ENCODE measurements around the gene TXNRD1.

TXNRD1 gene

GRCh38 chr12:104344682-104345081, 129.1 kb downstream of the TXNRD1 start:
- ChIA-PET POLR2A (no interaction called here), CTCF (interaction anchor here (0.7 to 1.4 kb wide), 2 partner anchors 14 to 16 kb away, joined by 3 read pairs; no protein-coding TSS in a partner anchor)
- Histone ChIP-seq H3K27ac (ENCODE audit: insufficient read depth in 1 of 2, low read depth in 1 of 2, low read length in 2 of 2, poor library complexity in 1 of 2, severe bottlenecking in 2 of 2) (no peak overlapping the region), H3K27me3 (replicated peaks in 2 of 5; ENCODE audit: control insufficient read depth in 4 of 5, insufficient read depth in 5 of 5, low read length in 4 of 5) (no peaks in the 10 kb centered on the region), H3K4me1 (ENCODE audit: control extremely low read depth in 1 of 4, control insufficient read depth in 4 of 4, insufficient read depth in 4 of 4, low read length in 3 of 4) (no peaks in the 10 kb centered on the region), H3K36me3 (ENCODE audit: control insufficient read depth in 4 of 4, insufficient read depth in 4 of 4, low read length in 3 of 4) (peaks cover 32 to 80% (median 65%) of the 10 kb centered on the region in 4 experiments), H3K4me3 (ENCODE audit: control insufficient read depth in 1 of 7, extremely low read depth in 1 of 7, insufficient read depth in 4 of 7, low read depth in 2 of 7, low read length in 6 of 7) (no peak overlapping the region), H3K9me3 (ENCODE audit: control extremely low read depth in 1 of 5, control insufficient read depth in 4 of 5, insufficient read depth in 2 of 5, low read depth in 1 of 5, low read length in 4 of 5) (no peaks in the 10 kb centered on the region)
- WGBS (ENCODE audit: insufficient coverage): 100% methylated on average over 2 of the region's 2 CpGs
- DNase-seq: no peak

- Histone ChIP-seq H3K4me1 (ENCODE audit: control extremely low read depth in 1 of 4, control insufficient read depth in 4 of 4, insufficient read depth in 4 of 4, low read length in 3 of 4) (no peaks in the 10 kb centered on the region), H3K27me3 (replicated peaks in 2 of 5; ENCODE audit: control insufficient read depth in 4 of 5, insufficient read depth in 5 of 5, low read length in 4 of 5) (no peaks in the 10 kb centered on the region), H3K36me3 (ENCODE audit: control insufficient read depth in 4 of 4, insufficient read depth in 4 of 4, low read length in 3 of 4) (peaks cover 34 to 80% (median 65%) of the 10 kb centered on the region in 4 experiments), H3K27ac (ENCODE audit: insufficient read depth in 1 of 2, low read depth in 1 of 2, low read length in 2 of 2, poor library complexity in 1 of 2, severe bottlenecking in 2 of 2) (no peak overlapping the region), H3K9me3 (ENCODE audit: control extremely low read depth in 1 of 5, control insufficient read depth in 4 of 5, insufficient read depth in 2 of 5, low read depth in 1 of 5, low read length in 4 of 5) (no peaks in the 10 kb centered on the region), H3K4me3 (ENCODE audit: control insufficient read depth in 1 of 7, extremely low read depth in 1 of 7, insufficient read depth in 4 of 7, low read depth in 2 of 7, low read length in 6 of 7) (no peak overlapping the region)
- ChIA-PET POLR2A (no interaction called here), CTCF (interaction anchor here (1.4 kb wide), 1 partner anchor 13 kb away, joined by 3 read pairs; no protein-coding TSS in a partner anchor)
- WGBS (ENCODE audit: insufficient coverage): 100% methylated on average over 5 of the region's 7 CpGs
- DNase-seq: no peak
These were observed 129.9 kb downstream of the TXNRD1 start for GRCh38 chr12:104345234-104346066.

DNA sequence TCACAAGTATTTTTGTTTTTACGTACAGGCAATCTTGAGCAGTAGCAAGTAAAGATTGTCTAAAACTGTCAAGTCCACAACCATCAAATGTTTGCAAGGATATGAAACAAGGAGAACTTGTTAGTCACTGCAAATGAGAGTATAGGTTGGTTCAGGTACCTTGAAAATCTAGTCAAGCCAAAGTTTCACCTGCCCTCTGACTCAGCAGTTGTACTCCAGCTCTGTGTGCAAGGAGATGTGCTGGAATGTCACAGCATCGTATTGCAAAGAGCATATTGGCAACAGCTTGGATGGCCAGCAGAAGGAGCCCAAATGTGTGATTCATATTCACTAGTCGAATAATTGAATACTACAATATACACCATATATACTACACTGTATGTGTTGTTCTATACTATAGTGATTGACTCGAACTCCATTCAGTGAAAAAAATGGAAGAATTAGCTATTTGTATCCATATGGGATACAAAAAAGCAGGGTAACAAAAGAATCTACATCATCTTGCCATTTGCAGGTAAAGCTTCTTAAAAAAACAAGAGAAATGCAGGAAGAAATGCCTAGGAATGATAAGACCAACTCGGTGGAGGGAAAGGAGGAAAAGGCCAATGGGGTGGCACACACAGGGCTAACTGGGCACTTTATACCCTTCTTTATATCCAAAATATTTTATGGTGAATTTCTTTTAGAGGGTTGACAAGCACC, 131.9 kb downstream of the TXNRD1 start:
- Histone ChIP-seq H3K4me1 (ENCODE audit: control extremely low read depth in 1 of 4, control insufficient read depth in 4 of 4, insufficient read depth in 4 of 4, low read length in 3 of 4) (no peaks in the 10 kb centered on the region), H3K36me3 (ENCODE audit: control insufficient read depth in 4 of 4, insufficient read depth in 4 of 4, low read length in 3 of 4) (peaks cover 45 to 73% (median 62%) of the 10 kb centered on the region in 4 experiments), H3K9me3 (ENCODE audit: control extremely low read depth in 1 of 5, control insufficient read depth in 4 of 5, insufficient read depth in 2 of 5, low read depth in 1 of 5, low read length in 4 of 5) (no peaks in the 10 kb centered on the region), H3K4me3 (ENCODE audit: control insufficient read depth in 1 of 7, extremely low read depth in 1 of 7, insufficient read depth in 4 of 7, low read depth in 2 of 7, low read length in 6 of 7) (no peak overlapping the region), H3K27me3 (replicated peaks in 2 of 5; ENCODE audit: control insufficient read depth in 4 of 5, insufficient read depth in 5 of 5, low read length in 4 of 5) (no peaks in the 10 kb centered on the region), H3K27ac (ENCODE audit: insufficient read depth in 1 of 2, low read depth in 1 of 2, low read length in 2 of 2, poor library complexity in 1 of 2, severe bottlenecking in 2 of 2) (no peak overlapping the region)
- DNase-seq: no peak
- CTCF ChIA-PET: interaction anchor here (1.3 to 2.4 kb wide), 2 partner anchors 11 to 15 kb away, joined by 3 to 11 read pairs; no protein-coding TSS in a partner anchor
- POLR2A ChIA-PET: no interaction called here
- 100% methylated on average over 1 of the region's 5 CpGs for WGBS (ENCODE audit: insufficient coverage)

- no peaks in the 10 kb centered on the region for H3K27me3 ChIP-seq (replicated peaks in 2 of 5; ENCODE audit: control insufficient read depth in 4 of 5, insufficient read depth in 5 of 5, low read length in 4 of 5)
- H3K9me3 ChIP-seq (ENCODE audit: control extremely low read depth in 1 of 5, control insufficient read depth in 4 of 5, insufficient read depth in 2 of 5, low read depth in 1 of 5, low read length in 4 of 5): no peaks in the 10 kb centered on the region
- DNase-seq: no peak
- no peaks in the 10 kb centered on the region for H3K4me1 ChIP-seq (ENCODE audit: control extremely low read depth in 1 of 4, control insufficient read depth in 4 of 4, insufficient read depth in 4 of 4, low read length in 3 of 4)
- H3K36me3 ChIP-seq (ENCODE audit: control insufficient read depth in 4 of 4, insufficient read depth in 4 of 4, low read length in 3 of 4): peaks cover 42 to 66% (median 55%) of the 10 kb centered on the region in 4 experiments
- POLR2A ChIA-PET: no interaction called here
- 99% methylated on average over 10 of the region's 11 CpGs for WGBS (ENCODE audit: insufficient coverage)
- CTCF ChIA-PET: interaction anchor here (1.1 to 2.4 kb wide), 3 partner anchors 9 to 14 kb away, joined by 3 to 11 read pairs (median 8); no protein-coding TSS in a partner anchor
- no peak overlapping the region for H3K27ac ChIP-seq (ENCODE audit: insufficient read depth in 1 of 2, low read depth in 1 of 2, low read length in 2 of 2, poor library complexity in 1 of 2, severe bottlenecking in 2 of 2)
- H3K4me3 ChIP-seq (ENCODE audit: control insufficient read depth in 1 of 7, extremely low read depth in 1 of 7, insufficient read depth in 4 of 7, low read depth in 2 of 7, low read length in 6 of 7): no peak overlapping the region
These were observed 132.9 kb downstream of the TXNRD1 start for GRCh38 chr12:104348283-104348993.

- H3K36me3 ChIP-seq (ENCODE audit: control insufficient read depth in 4 of 4, insufficient read depth in 4 of 4, low read length in 3 of 4): peaks cover 42 to 66% (median 54%) of the 10 kb centered on the region in 4 experiments
- no peaks in the 10 kb centered on the region for H3K27me3 ChIP-seq (replicated peaks in 2 of 5; ENCODE audit: control insufficient read depth in 4 of 5, insufficient read depth in 5 of 5, low read length in 4 of 5)
- no peak overlapping the region for H3K27ac ChIP-seq (ENCODE audit: insufficient read depth in 1 of 2, low read depth in 1 of 2, low read length in 2 of 2, poor library complexity in 1 of 2, severe bottlenecking in 2 of 2)
- no peak for DNase-seq
- POLR2A ChIA-PET: no interaction called here
- no CpG with 5 or more reads among the region's 2 CpGs for WGBS (ENCODE audit: insufficient coverage)
- H3K4me3 ChIP-seq (ENCODE audit: control insufficient read depth in 1 of 7, extremely low read depth in 1 of 7, insufficient read depth in 4 of 7, low read depth in 2 of 7, low read length in 6 of 7): no peak overlapping the region
- no peaks in the 10 kb centered on the region for H3K4me1 ChIP-seq (ENCODE audit: control extremely low read depth in 1 of 4, control insufficient read depth in 4 of 4, insufficient read depth in 4 of 4, low read length in 3 of 4)
- CTCF ChIA-PET: interaction anchor here (0.6 to 2.4 kb wide), 4 partner anchors 9 to 1847 kb away, joined by 3 to 11 read pairs (median 6); no protein-coding TSS in a partner anchor
- H3K9me3 ChIP-seq (ENCODE audit: control extremely low read depth in 1 of 5, control insufficient read depth in 4 of 5, insufficient read depth in 2 of 5, low read depth in 1 of 5, low read length in 4 of 5): no peaks in the 10 kb centered on the region
These were observed 133.5 kb downstream of the TXNRD1 start for GRCh38 chr12:104348994-104349494.

DNA sequence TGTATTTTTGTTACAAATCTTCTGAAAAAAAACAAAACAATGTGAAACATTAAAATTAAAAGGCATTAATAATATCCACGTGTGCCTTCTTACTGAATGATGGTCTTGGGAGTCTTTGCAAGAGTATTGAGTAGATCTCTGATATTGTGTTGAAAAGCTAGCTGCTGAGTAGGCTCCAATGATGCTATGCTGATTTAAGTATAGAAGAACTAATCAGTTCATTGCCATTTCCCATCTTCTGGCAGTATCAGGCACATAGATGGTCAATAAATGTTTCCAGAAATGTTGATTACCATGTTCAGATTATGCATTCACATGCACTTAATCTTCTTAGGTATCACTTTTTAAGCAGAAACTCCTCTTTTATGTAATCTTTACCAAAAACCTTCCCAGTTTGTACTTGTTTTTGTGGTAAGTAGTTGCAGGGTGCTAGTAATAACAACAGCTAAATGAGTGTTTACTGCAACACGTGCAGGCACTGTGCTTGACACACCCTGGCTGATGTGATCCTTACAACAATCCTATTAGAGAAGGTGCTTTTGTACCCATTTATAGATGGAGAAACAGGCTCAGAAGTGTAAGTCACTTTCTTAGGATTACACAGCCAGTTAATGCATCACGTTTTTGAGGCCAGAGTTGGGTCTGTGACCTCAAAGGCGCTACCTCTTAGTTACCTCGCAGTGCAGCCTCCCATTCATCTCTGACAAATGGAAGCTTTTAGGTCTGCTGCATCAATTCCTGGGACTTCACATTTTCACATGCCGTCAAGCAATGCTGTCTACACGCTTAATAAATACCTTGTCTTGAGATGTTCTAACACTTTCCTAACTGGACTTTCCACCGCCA, 134.9 kb downstream of the TXNRD1 start:
- POLR2A ChIA-PET: no interaction called here
- no peak for DNase-seq

More for the DNA sequence above, 134.9 kb downstream of the TXNRD1 start:
- Histone ChIP-seq H3K9me3 (ENCODE audit: control extremely low read depth in 1 of 5, control insufficient read depth in 4 of 5, insufficient read depth in 2 of 5, low read depth in 1 of 5, low read length in 4 of 5) (no peaks in the 10 kb centered on the region), H3K27ac (ENCODE audit: insufficient read depth in 1 of 2, low read depth in 1 of 2, low read length in 2 of 2, poor library complexity in 1 of 2, severe bottlenecking in 2 of 2) (no peak overlapping the region), H3K36me3 (ENCODE audit: control insufficient read depth in 4 of 4, insufficient read depth in 4 of 4, low read length in 3 of 4) (peaks cover 42 to 66% (median 51%) of the 10 kb centered on the region in 4 experiments), H3K4me3 (ENCODE audit: control insufficient read depth in 1 of 7, extremely low read depth in 1 of 7, insufficient read depth in 4 of 7, low read depth in 2 of 7, low read length in 6 of 7) (no peak overlapping the region), H3K27me3 (replicated peaks in 2 of 5; ENCODE audit: control insufficient read depth in 4 of 5, insufficient read depth in 5 of 5, low read length in 4 of 5) (no peaks in the 10 kb centered on the region), H3K4me1 (ENCODE audit: control extremely low read depth in 1 of 4, control insufficient read depth in 4 of 4, insufficient read depth in 4 of 4, low read length in 3 of 4) (no peaks in the 10 kb centered on the region)
- WGBS (ENCODE audit: insufficient coverage): 95% methylated on average over 7 of the region's 8 CpGs
- CTCF ChIA-PET: interaction anchor here (0.6 to 1.6 kb wide), 3 partner anchors 8 to 713 kb away, joined by 4 to 5 read pairs (median 4); no protein-coding TSS in a partner anchor
